HG03469 (cell line): ENCODE measurements around the gene NRG3.

Source experiments
- ATAC-seq: cut with Tn5 transposase; IDR thresholded peaks from one replicate; pipeline ENCODE4 v1.9.1; 2021; ENCODE audit warnings: mild to moderate bottlenecking, moderate library complexity, moderate number of reproducible peaks; ENCODE audit not compliant: unreplicated experiment

Gene NRG3

DNA sequence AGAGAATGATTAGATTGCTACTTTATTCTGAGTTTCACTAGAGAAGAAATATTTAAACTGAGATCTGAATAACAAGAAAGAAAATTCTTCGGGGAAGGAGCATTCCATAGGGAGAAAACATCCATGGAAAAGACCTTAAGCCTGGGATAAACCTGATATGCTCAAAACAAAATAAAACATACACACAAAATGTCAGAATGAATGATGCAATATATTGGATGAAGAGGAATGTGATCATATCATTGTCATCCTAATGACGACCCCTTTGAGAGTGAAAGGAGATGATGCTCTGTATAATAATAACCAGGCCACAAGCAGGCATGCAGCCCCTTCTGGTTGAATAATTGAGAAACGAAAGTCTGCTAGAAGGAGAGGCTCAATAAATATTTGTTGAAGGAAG, 882.4 kb downstream of the NRG3 start:
- no peak for ATAC-seq

DNA sequence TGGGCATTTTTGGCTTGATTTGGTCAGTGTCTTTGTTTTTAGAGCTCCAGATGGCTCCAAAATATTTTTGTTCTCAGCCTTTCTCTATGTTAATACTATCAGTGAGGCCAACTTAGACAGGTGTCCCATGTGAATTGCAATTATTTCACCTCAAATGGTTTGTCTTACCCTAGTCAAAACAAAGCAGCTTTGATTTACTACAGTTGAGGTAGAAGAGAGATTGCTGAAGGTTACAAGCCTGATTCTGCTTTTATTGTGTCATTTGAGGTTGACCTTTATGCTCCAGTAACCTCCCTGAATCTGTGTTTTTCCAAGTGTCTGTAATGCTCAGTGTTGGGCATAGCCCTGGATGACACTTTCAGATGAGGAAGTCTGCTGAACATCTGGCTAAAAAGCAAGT, 882.9 kb downstream of the NRG3 start:
- ATAC-seq = no peak

GRCh38 chr10:82759050-82759449, 884.1 kb downstream of the NRG3 start:
- no peak for ATAC-seq

DNA sequence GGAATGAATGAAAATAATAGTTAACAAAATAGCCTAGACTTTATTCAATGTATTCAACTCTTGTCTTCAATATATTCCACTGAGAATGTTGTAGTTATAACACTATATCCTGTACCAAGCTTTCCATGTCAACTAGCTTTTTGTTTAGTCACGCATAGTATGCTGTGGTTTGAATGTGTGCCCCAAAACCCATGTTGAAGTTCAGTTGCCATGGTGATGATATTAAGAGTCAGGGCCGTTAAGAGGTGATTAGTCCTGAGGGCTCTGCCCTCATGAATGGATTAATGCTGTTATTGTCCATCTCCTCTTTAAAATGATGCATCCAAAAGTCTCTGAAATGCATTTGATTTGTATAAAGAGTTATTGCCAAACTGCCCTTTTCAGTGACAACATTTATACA, 887.6 kb downstream of the NRG3 start:
- no peak for ATAC-seq

- no peak for ATAC-seq
These were observed 893.0 kb downstream of the NRG3 start for GRCh38 chr10:82768040-82768439.

- ATAC-seq = no peak
These were observed 903.9 kb downstream of the NRG3 start for GRCh38 chr10:82778908-82779307.

DNA sequence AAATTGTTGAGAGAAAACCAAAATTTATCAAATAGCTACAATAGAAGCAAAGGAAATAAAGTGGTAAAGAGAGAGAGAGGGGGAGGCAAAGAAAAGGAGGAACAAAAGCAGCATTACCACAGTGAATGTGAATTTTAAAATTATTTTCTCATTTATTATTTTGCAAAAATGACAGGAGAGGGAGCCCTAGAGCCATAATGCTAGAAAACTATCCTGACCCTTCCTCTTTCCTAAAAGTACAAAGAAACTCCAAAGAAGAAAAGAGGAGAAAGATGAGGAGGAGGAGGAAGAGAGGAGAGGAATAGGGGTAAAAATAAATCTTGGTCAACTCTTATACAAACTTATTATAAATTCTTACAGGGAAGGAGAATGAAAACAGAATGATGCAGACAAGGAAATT, 921.5 kb downstream of the NRG3 start:
- ATAC-seq = no peak

- ATAC-seq = no peak
These were observed 926.3 kb downstream of the NRG3 start for GRCh38 chr10:82801289-82801688.

GRCh38 chr10:82811621-82812020, 936.6 kb downstream of the NRG3 start:
- ATAC-seq = no peak

GRCh38 chr10:82813856-82814255, 938.9 kb downstream of the NRG3 start:
- no peak for ATAC-seq

GRCh38 chr10:82814635-82815034, 939.6 kb downstream of the NRG3 start:
- ATAC-seq = no peak

- ATAC-seq = no peak
These were observed 940.7 kb downstream of the NRG3 start for GRCh38 chr10:82815680-82816079.

DNA sequence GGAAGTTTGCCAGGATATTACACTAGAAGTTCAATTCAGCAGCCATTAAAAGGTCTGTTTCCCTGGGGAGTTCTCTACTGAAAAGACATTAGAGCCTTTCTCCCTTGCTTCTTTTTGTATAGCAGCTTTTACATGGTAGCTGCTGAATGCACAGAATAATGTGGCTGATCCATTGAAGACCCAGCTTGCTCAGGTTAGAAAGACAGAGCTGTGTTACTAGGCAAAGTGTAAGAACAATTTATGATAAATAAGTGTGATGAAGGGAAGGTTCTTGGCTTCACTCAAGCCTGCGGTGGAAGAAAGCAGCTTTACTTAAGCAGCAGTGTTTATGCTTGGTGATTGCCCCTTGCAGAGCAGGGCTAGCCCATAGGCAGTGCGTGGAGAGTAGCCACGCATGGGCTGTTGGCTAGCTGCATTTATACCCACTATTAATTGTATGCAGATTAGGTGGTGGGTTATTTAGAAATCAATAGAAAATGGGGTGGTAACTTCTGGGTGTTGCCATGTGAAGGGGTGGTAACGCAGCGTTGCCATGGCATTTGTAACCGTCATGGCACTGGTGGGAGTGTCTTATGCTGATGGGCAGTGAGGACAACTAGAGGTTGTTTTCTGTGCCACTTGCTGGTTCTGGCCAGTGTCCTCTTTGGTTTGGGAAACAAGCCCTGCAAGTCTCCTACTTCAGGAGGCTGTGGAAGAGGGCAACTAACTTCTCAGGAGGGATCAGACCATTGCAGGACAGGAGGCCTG, 942.9 kb downstream of the NRG3 start:
- ATAC-seq = no peak

DNA sequence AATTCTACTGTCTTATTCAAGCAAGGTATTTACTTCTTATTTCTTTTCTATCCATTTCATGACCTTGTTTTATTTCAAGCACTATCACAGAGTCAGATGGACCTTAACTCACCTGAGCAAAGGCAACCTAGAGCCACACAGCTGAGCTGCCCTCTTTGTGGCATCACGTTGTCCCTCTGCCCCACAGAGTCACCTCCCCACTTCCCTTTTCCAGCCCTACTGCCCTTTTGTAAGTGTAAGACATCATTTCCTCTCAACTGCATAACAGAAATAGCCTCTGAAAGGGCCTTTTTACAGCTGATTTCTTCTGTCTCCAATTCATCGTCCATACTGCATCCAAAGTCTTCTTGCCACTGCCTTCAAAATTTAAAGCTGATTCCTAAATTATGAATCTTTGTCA, 946.0 kb downstream of the NRG3 start:
- ATAC-seq = no peak

DNA sequence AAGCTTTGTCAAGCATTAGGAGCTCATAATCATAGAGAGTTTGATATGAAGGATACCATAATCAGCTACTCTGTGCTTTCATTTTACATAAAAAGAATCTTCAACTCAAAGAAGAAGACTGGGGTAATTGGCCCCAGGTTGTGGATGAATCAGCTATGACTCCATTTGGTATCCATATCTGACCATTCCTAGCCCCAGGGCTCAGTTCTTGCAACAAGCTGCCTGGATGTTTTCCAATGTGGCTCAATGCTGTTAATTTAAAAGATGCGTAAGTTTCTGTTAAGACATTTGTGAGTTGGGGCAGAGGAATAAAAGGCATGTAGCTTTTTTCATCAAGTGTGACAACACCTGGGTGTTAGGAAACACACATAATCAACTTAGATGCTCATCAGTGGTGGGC, 951.1 kb downstream of the NRG3 start:
- ATAC-seq = no peak

- ATAC-seq = no peak
These were observed 952.9 kb downstream of the NRG3 start for GRCh38 chr10:82827901-82828300.

- no peak for ATAC-seq
These were observed 972.2 kb downstream of the NRG3 start for GRCh38 chr10:82847242-82847641.

GRCh38 chr10:82850191-82850590, 975.2 kb downstream of the NRG3 start:
- no peak for ATAC-seq

DNA sequence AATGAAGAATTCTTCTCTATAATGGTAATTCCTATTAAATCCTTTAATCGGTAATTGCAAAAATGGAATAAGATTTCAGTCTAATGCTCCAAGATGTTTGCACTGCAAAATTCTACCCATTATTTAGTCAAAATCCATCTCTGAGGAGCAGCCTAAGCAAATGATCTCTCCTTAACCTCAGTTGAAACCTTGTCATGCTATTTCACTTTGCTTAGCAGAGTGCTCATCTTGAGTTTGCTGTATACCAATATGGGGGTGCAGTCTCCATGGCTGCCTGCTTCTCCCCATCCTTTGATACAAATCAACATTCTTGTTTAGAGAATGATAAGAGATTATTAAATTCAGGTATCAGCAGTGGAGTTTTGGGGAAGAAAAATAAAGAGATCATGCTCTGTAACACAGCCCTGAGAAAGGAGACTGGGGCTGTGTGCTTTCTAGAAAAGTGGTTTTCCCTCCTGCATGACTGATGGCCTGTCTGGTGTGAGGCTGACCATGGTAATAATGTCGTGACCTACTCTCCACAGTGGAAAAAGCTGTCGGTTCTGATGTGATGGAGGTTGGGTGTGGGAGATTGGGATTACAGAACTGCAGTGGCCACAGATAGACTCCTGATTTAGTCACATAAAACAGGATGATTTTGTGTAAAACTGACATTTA, 982.1 kb downstream of the NRG3 start:
- ATAC-seq = no peak

DNA sequence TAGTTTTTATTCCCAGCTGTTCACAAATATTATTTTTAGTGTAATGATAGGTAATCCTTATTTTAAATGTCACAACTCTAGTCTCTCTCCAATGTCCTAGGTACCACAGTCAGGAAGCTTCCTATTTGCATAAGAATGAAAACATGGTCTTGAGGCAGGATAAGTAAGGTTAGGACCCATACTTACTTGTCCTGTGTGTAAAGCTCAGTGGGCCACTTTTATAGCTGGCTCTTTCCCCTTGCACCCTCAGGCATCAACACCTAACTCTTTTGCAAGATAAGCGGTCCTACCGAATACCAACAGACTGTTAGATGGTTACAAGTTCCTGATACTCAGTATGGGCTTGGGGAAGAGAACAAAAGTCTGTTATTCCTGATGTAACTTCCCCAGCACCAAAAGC, 986.9 kb downstream of the NRG3 start:
- no peak for ATAC-seq

- ATAC-seq = no peak
These were observed 990.4 kb downstream of the NRG3 start for GRCh38 chr10:82865366-82865765.

- no peak for ATAC-seq
These were observed 991.5 kb downstream of the NRG3 start for GRCh38 chr10:82866424-82867020.
